Measurements from ENCODE around the gene MIGA2. TPM values are rescaled to one million over a fixed set of nuclear protein-coding genes. Genes with fewer than 3 reads are reported as not detected.

The MIGA2 gene
- total and polyA plus RNA-seq, 9 of the 15 experiments (the other 6 are each of a cell fraction or from before 2014, with no cell fraction given) = 0.15 to 54.1 (median 18.0) TPM

GRCh38 chr9:129110740-129111527 is 74.5 kb downstream of the MIGA2 start, which contains the start of the genes CRAT and PTPA (continued):
- TF ChIP-seq USF1 (CRISPR knock-in tag; IDR thresholded peaks at IDR 0.05) (no peak), PCBP1 (IDR thresholded peaks at IDR 0.05; ENCODE audit: low read depth, low read length, poor library complexity, severe bottlenecking) (no peak), ZBTB1 (CRISPR knock-in tag; IDR thresholded peaks at IDR 0.05; ENCODE audit: borderline replicate concordance, low read depth) (no peak; the same call in 1 of the 2 replicates), CHD2 (IDR thresholded peaks at IDR 0.05; ENCODE audit: low read depth, low read length) (no peak), ZNF3 (CRISPR knock-in tag; IDR thresholded peaks at IDR 0.05) (no peak), GATAD2B (IDR thresholded peaks at IDR 0.05; ENCODE audit: borderline replicate concordance) (peak; percentile 69; the same call in 1 of the 2 replicates), FOXM1 (IDR thresholded peaks at IDR 0.05; ENCODE audit: low read depth) (no peak), FOXM1 (CRISPR knock-in tag; IDR thresholded peaks at IDR 0.05; ENCODE audit: low read depth) (no peak), ZNF445 (CRISPR knock-in tag; IDR thresholded peaks at IDR 0.05; ENCODE audit: low read depth) (no peak), ZKSCAN8 (CRISPR knock-in tag; IDR thresholded peaks at IDR 0.05) (no peak), LEF1 (IDR thresholded peaks at IDR 0.05) (no peak), FOXK2 (conservative IDR thresholded peaks at IDR 0.05 in 1 of 2, IDR thresholded peaks at IDR 0.05 in 1 of 2; ENCODE audit: low read depth in 2 of 2) (no peak; a peak in 1 of 4 replicates), JUN (IDR thresholded peaks at IDR 0.05; ENCODE audit: borderline replicate concordance, low read depth, low read length) (no peak), JUN (CRISPR knock-in tag; IDR thresholded peaks at IDR 0.05; ENCODE audit: borderline replicate concordance) (no peak), TEAD2 (tag; IDR thresholded peaks at IDR 0.05) (no peak), KDM2B (CRISPR knock-in tag; IDR thresholded peaks at IDR 0.05) (no peak), HOXB6 (CRISPR knock-in tag; IDR thresholded peaks at IDR 0.05; ENCODE audit: borderline replicate concordance) (no peak), AFF4 (CRISPR knock-in tag; IDR thresholded peaks at IDR 0.05) (peak; percentile 77), TAL1 (IDR thresholded peaks at IDR 0.05) (no peak), ZBTB8A (IDR thresholded peaks at IDR 0.05; ENCODE audit: partially characterized antibody) (no peak), ZNF431 (CRISPR knock-in tag; IDR thresholded peaks at IDR 0.05) (no peak; the same call in 1 of the 2 replicates), SMAD2 (IDR thresholded peaks at IDR 0.05; ENCODE audit: low read depth, low read length) (no peak), ARHGAP35 (IDR thresholded peaks at IDR 0.05; ENCODE audit: partially characterized antibody) (no peak), SIRT6 (IDR thresholded peaks at IDR 0.05; ENCODE audit: low read depth, low read length) (no peak), BRD9 (IDR thresholded peaks at IDR 0.05; ENCODE audit: low read depth, partially characterized antibody) (peak; percentile 76)
- TF ChIP-seq, protein P1, sequence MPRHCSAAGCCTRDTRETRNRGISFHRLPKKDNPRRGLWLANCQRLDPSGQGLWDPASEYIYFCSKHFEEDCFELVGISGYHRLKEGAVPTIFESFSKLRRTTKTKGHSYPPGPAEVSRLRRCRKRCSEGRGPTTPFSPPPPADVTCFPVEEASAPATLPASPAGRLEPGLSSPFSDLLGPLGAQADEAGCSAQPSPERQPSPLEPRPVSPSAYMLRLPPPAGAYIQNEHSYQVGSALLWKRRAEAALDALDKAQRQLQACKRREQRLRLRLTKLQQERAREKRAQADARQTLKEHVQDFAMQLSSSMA (CRISPR knock-in tag; IDR thresholded peaks at IDR 0.05) = no peak
